HepG2 (cell line): ENCODE measurements around the gene SOX12. TPM values are rescaled to one million over a fixed set of nuclear protein-coding genes. Genes with fewer than 3 reads are reported as not detected.

ENCODE experiments used
- CBFB ChIP-seq: sonication (generic); formaldehyde crosslinking; IDR thresholded peaks from 2 replicates; pipeline ENCODE4 v1.4.0; 2020; ENCODE audit warnings: missing genetic modification reagents
- CC2D1A ChIP-seq: sonication (generic); formaldehyde crosslinking; IDR thresholded peaks from 2 replicates; pipeline ENCODE4 v1.8.1; 2023; ENCODE audit warnings: mild to moderate bottlenecking, missing genetic modification reagents
- ETV5 ChIP-seq: IDR thresholded peaks from 2 replicates; pipeline ENCODE4 v1.6.1; 2018; ENCODE audit warnings: missing biosample characterization, missing genetic modification reagents, inconsistent platforms, borderline replicate concordance
- MED13 ChIP-seq: sonication (generic); formaldehyde crosslinking; IDR thresholded peaks from 2 replicates; pipeline ENCODE4 v1.5.0; 2020; ENCODE audit warnings: missing genetic modification reagents
- NR2F2 ChIP-seq: IDR thresholded peaks from 2 replicates; pipeline ENCODE4 v1.6.1; 2012; ENCODE audit warnings: low read depth, inconsistent platforms, borderline replicate concordance
- ONECUT2 ChIP-seq: sonication (generic); formaldehyde crosslinking; IDR thresholded peaks from 2 replicates; pipeline ENCODE4 v1.4.0; 2020; ENCODE audit warnings: missing genetic modification reagents
- POLR2AphosphoS2 ChIP-seq: IDR thresholded peaks from 2 replicates; pipeline ENCODE4 v1.6.1; 2011; ENCODE audit warnings: low read depth, low read length, improper control_type of control experiment
- RBM39 ChIP-seq: fragments of 200-400 bp; formaldehyde crosslinking; IDR thresholded peaks from one replicate; pipeline ENCODE4 v1.6.1; 2018; ENCODE audit warnings: antibody characterized with exemption, mild to moderate bottlenecking, low read depth, low read length; ENCODE audit not compliant: poor library complexity, severe bottlenecking
- SCMH1 ChIP-seq: sonication (generic); formaldehyde crosslinking; IDR thresholded peaks from 2 replicates; pipeline ENCODE4 v1.9.0; 2021; ENCODE audit warnings: missing genetic modification reagents, mild to moderate bottlenecking, borderline replicate concordance
- SIX1 ChIP-seq: sonication (generic); formaldehyde crosslinking; IDR thresholded peaks from 2 replicates; pipeline ENCODE4 v1.4.0; 2020; ENCODE audit warnings: missing genetic modification reagents, borderline replicate concordance
- SNAPC2 ChIP-seq: sonication (generic); formaldehyde crosslinking; IDR thresholded peaks from 2 replicates; pipeline ENCODE4 v1.8.1; 2022; ENCODE audit warnings: mild to moderate bottlenecking, missing genetic modification reagents
- TARDBP ChIP-seq: sonication (generic); formaldehyde crosslinking; IDR thresholded peaks from 2 replicates; pipeline ENCODE4 v1.8.0; 2022; ENCODE audit warnings: mild to moderate bottlenecking, missing genetic modification reagents
- THAP7 ChIP-seq: sonication (generic); formaldehyde crosslinking; IDR thresholded peaks from 2 replicates; pipeline ENCODE4 v1.8.1; 2023; ENCODE audit warnings: mild to moderate bottlenecking, missing genetic modification reagents
- ZBTB49 ChIP-seq: sonication (generic); formaldehyde crosslinking; IDR thresholded peaks from 2 replicates; pipeline ENCODE4 v1.4.0; 2020; ENCODE audit warnings: missing genetic modification reagents, borderline replicate concordance
- ZNF318 ChIP-seq: sonication (generic); formaldehyde crosslinking; IDR thresholded peaks from 2 replicates; pipeline ENCODE4 v1.4.0; 2020; ENCODE audit warnings: mild to moderate bottlenecking, missing genetic modification reagents
- ZNF350 ChIP-seq: sonication (generic); formaldehyde crosslinking; IDR thresholded peaks from 2 replicates; pipeline ENCODE4 v1.4.0; 2020; ENCODE audit warnings: mild to moderate bottlenecking, low read depth, missing genetic modification reagents, borderline replicate concordance
- ZNF768 ChIP-seq: sonication (generic); formaldehyde crosslinking; IDR thresholded peaks from 2 replicates; pipeline ENCODE4 v1.4.0; 2020; ENCODE audit warnings: missing genetic modification reagents
- polyA plus RNA-seq, 8 experiments: library from polyadenylated mRNA; depleted of rRNA in 3 of 8; stranded (reverse) in 7 of 8; unstranded in 1 of 8; fragments of >200 nt; fragmentation: Illumina TruSeq in 4 of 8; extraction: Trizol in 4 of 8; gene quantifications; 2 replicates each; pipeline versions ENCODE4 v1.2.1 to v1.2.3, GENCODE V29; 2011 to 2016; ENCODE audit warnings: low read depth in 4 of 8, missing spikeins in 1 of 8, mixed read lengths in 1 of 8; ENCODE audit not compliant: insufficient read depth in 1 of 8
- total RNA-seq, 5 experiments: library from RNA; depleted of rRNA; stranded (reverse); fragments of >200 nt; fragmentation: Illumina TruSeq; extraction: Trizol; gene quantifications; 2 replicates each; pipeline ENCODE4 v1.2.3, GENCODE V29; 2016; ENCODE audit warnings: low read depth in 1 of 5

Gene SOX12
- total and polyA plus RNA-seq, 2 of the 13 experiments (the other 11 are each of a cell fraction or from before 2014, with no cell fraction given), result 10.0 to 18.7 TPM

DNA sequence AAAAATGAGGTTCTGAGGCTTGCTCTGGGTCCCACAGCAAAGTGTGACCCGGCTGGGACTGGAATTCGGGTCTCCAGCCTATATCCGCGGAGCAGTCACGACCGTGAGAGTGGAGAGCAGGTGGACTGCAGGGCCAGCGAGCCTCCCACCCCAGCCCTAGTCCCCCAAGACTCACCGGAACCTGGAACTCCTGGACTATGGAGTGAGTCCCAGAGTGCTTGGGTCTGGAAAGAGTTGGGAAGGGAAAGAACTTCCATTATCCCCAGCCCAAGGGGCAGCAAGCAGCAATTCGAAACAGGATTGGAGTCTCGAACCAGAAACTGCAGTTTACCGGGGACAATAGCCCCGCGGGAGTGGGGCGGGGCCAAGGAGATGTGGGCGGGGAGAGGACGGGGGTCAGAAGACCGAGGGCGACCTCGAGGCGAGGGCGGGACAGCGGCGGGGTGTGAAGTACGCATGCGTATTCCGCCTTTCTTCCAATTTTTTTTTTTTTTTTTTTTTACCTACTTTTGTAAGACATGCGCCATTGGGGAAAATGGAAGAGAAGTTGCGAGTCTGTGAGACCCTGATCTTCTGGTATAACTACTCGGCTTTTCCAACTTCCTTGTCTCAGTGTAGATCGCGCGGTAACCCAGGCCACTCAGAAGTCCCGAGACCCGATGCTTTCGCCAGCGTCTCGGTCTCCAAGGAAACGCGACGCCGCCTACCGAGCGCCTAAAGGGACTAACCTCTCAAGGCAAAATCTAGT is 35.1 kb upstream of the SOX12 start, which contains the start of gene C20orf96 (continued):
- TF ChIP-seq THAP7 (CRISPR knock-in tag) (no peak), POLR2AphosphoS2 (no peak), MED13 (CRISPR knock-in tag) (no peak), TARDBP (CRISPR knock-in tag) (peak; percentile 69; the same call in 1 of the 2 replicates), SNAPC2 (0 out of 2 replicates have a peak, but pooled peaks have one; percentile 53), ZBTB49 (peak; percentile 34; the same call in 1 of the 2 replicates), ZNF318 (CRISPR knock-in tag) (peak; percentile 64), CC2D1A (CRISPR knock-in tag) (no peak), RBM39 (peak; percentile 87), SIX1 (CRISPR knock-in tag) (no peak), CBFB (CRISPR knock-in tag) (no peak; the same call in 1 of the 2 replicates), ONECUT2 (CRISPR knock-in tag) (peak; percentile 49; the same call in 1 of the 2 replicates), SCMH1 (CRISPR knock-in tag) (no peak), ZNF768 (CRISPR knock-in tag) (peak; percentile 59; the same call in 1 of the 2 replicates), ETV5 (CRISPR knock-in tag) (no peak; the same call in 1 of the 2 replicates), ZNF350 (peak; percentile 61; the same call in 1 of the 2 replicates), NR2F2 (peak; percentile 36; the same call in 1 of the 2 replicates)
